DMS 273 treated with DMSO at 0.1 percent for 48 hours (cell line): ENCODE measurements around the gene RNASET2.

Experiments
- DNase-seq: peaks from one replicate; lab custom pipeline; 2025; lab: John Stamatoyannopoulos, UW

Gene RNASET2

DNA sequence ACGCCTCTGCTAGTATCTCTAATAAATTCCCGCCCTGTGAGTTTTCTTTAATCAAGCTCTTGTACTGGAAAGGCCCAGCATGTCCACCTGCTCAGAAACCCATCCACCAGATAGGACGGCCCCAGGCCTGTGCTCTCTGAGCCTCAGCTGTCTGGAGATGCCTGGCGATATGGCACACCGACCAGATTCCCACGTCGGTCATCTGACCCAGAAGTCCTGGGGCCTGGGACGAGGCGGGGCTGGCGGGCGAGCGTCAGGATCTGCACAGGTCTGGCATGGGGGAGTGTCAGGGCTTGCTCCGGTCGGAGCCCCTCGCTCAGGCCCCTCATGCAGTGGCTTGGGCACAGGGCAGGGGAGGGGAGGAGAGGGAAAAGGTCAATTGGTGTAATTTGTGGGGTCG is 10.2 kb downstream of the RNASET2 start:
- DNase-seq: no peak

GRCh38 chr6:166944666-166945256 is 11.6 kb downstream of the RNASET2 start:
- no peak for DNase-seq

GRCh38 chr6:166942393-166943168 is 13.8 kb downstream of the RNASET2 start:
- DNase-seq: no peak

GRCh38 chr6:166940643-166941068 is 15.7 kb downstream of the RNASET2 start:
- DNase-seq: no peak

DNA sequence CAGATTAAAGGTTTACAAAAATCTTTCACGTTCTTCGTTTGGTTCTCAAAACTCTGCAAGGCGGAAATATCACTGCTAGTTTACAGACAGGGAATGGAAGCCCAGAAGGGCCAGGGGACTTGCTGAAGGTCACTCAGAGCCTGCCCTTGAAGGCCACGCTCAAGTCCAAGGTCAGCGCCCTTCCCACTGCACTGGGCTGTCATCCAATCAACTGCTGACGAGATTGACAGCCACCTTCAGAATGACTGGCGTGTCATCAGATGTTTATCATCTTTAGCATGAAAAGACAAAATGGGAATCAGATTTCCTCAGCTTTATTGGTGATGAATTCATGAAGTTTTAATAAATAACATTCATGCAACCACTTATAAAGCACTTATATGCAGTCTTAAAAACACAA is 16.5 kb downstream of the RNASET2 start:
- no peak for DNase-seq

DNA sequence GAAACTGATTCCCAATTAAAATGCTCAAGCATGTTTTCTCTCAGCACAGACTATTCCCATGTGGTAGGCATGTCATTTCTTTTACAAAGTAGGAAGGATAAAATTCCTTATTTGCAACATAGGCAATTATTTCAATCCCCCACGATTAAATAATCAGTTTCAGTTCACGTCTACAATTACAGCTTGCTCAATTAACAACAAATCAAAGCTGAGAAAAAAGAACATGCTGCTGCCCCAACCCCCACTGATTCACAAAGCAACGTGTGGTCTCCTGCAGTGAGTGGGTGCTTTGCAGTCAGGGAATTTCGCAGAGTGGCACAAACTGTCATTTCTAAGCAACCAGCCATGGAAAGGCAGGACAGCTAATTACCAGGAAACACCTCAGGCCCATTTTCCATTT is 17.0 kb downstream of the RNASET2 start:
- DNase-seq: no peak

DNA sequence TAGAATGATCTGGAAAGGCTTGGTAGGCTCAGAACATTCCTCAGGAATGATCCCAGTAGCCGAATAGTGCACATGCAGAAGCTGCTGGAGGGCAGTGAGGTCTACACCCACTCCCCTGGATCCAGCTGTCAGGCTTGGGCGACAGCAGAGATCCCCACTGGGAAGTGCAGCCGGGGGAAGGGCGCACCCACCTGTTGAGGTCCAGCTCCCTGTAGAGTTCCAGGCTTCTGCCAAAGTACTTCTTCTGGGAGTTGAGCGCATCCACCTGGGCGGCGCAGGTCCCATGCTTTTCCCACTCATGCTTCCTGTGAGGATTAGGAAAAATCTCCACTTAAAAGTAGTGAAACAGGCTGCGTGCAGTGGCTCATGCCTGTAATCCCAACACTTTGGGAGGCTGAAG is 17.6 kb downstream of the RNASET2 start:
- DNase-seq: no peak

DNA sequence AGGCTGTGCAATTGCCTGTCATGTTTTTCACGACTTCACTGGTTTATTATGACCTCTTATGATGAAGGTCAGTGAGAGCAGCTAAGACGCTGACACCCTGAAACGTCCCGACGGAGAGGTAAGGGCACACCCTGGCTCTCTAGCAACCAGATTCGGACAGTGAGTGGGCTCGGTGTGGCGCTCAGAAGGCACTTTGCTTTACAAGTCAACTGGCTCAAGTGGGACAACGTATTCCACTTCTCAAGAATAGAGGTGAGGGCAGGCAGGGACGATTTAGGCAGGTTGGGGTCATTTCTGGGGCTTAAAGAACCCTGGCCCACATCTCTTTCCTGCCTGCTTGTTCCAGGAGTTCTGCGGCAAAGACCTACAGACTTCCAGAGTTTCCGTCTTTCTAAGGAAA is 18.2 kb downstream of the RNASET2 start:
- no peak for DNase-seq

DNA sequence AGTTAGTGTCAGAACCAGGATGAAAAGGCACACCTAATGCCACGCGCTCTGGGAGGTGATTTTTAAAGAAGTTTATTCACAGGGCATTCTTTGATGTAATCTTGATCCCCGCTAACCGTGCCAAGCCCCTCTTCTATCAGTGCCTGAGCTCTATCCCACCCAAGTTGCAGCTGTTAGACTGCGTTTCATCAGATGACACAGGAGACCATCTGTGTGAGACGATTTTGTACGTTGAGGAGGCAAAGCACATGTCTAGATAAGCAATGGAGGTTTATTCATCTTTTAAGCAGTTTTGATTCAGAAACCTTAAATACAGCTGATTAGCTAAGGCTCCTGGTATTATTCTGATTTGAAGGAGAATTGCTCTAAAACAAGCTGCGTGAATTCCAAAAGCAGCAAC is 18.6 kb downstream of the RNASET2 start:
- no peak for DNase-seq

DNA sequence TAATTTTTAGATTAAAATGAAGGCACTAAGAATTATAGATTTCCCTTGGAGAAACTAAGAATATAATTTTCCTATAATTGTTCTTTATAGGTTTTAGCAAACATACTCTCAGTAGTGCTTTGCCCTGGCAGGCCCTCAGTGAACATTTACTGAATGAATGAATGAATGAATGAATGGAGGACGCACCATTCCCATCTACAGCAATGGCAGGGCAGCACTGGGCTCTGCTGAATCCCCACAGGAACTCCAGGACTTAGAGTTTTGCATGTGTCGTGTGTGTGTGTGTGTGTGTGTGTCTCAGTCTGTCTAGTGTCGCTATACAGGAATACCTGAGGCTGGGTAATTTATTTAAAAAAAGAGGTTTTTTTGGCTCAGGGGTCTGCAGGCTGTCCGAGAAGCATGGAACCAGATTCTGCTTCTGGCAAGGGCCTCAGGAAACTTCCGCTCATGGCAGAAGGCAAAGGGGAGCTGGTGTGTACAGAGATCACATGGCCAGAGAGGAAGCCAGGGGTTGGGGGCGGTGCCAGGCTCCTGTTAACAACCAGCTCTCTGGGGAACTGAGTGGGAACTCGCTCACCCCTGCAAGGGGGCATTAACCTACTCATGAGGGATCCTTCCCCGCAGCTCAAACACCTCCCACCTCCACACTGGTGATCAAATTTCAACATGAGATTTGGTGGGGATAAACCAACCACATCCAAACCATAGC is 20.1 kb downstream of the RNASET2 start:
- no peak for DNase-seq

- DNase-seq: no peak
Measured at GRCh38 chr6:166935353-166935752, 21.0 kb downstream of the RNASET2 start.

DNA sequence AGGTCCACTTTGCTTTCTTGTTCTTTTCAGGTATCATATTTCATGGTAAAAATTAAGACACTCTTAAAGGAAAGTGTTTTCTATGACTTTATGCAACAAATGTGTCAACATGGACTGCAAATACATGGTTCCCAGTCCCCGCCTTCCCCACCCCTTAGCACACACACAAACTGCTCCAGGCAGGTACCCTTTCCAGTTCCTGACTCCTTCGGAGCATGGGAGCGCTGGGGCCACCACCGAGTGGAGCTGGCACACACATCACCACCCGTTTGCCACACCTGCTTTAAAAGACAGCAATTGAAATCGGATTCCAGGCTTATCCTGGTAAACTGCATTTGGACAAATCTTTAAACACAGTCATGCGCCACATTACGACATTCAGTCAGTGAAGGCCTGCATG is 22.2 kb downstream of the RNASET2 start:
- no peak for DNase-seq

DNA sequence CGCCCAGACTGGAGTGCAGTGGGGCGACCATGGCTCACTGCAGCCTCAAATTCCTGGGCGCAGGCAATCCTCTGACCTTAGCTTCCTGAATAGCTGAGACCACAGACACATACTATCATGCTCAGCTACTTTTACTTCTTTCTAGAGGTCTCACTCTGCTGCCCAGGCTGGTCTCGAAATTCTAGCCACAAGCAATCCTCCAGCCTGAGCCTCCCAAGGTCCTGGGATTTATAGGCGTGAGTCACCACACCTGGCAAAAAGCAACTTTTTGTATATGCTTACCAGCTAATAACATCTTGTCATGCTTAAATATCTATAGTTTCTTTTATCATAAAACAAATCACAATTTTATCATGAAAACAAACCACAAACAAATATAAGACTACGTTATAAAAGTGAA is 23.0 kb downstream of the RNASET2 start:
- no peak for DNase-seq

DNA sequence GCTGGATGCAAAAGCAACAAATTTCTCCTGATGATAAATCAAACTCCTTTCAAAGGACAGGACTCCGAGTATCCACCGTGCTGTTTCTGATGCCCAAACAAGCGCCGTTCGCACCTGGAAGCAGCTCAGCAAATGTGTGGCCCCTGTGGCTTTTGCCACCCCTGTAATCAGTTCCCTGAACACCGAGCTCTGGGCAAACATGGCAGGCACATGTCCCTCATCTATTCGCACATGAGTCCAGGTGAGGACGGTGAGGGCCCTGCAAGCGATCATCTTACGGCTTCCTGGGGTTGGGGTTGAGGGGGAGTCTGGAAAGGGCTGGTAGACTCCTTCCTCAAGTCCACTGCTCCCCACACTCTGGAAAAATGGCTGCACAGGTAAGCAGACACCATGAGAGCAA is 23.7 kb downstream of the RNASET2 start:
- no peak for DNase-seq

- no peak for DNase-seq
Measured at GRCh38 chr6:166932116-166932515, 24.2 kb downstream of the RNASET2 start.

DNA sequence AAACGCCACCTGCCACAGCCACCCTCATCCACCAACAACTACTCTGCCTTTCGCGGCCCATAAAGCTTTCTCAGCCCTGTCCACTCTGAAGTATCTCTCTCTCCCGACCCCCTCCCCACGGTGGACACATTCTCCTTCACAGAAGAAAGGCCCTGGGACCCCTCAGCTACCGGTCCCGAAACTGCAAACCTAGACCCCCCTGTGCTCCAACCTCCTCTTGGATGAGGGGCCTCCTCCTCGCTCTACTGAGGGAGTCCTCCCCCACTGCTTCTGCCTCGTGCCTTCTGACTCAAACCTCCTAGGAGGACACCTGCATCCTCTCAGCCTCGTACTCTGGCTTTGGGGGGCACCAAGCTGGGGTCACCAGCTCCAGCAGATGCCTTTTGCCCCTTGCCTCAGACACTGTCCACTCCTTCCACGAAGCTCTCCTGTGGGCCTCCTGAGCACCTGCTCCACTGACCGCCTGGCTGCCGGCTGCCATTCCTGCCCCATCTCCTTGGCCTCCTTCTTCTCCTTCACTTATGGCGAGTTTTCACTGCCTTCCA is 24.9 kb downstream of the RNASET2 start:
- no peak for DNase-seq

- DNase-seq: no peak
Measured at GRCh38 chr6:166930354-166930891, 25.9 kb downstream of the RNASET2 start.

- no peak for DNase-seq
Measured at GRCh38 chr6:166929542-166930189, 26.7 kb downstream of the RNASET2 start.

DNA sequence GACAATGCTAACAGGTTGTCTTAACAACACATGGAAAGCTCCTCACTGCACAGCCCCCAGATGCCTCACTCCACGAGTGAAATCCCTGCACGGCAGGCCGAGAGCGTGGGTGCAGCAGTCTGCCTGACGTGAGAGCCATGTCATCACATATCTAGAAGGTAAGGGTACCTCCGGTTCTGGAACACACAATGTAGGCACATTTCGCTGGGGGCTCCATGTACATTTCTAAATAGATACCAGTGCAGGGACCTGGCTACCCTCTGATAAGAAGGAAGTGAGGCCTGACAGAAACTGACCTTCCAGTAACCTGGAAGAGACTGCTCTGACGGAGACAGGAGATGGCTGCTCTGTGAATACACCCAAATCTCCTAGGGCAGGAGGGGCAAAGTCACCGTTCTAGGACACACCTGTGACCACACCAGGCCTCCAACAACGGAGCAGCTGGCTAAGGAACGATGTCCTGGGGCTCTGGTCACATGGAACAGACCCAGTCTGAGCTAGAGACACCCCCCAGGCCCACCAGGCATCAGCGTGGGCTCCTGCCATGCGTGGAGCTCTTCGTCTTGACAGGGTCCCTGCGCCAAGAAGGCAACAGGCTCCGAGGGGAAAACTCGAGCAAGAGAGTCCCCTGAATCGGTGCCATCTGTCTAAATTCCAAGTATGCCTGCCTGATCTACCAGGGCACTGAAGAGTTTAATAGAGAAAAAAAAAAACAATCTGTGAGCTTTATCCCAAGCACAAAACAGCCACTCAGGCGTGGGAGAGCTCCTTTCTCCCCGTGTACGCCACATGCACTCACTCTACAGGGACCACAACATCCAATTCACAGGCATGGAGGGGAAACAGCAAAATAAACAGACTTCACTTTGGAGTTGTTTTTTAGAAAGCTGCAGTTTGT is 27.5 kb downstream of the RNASET2 start:
- DNase-seq: no peak

- no peak for DNase-seq
Measured at GRCh38 chr6:166927935-166928643, 28.3 kb downstream of the RNASET2 start.
